Measurements from ENCODE around the gene GNAT1.

DNA sequence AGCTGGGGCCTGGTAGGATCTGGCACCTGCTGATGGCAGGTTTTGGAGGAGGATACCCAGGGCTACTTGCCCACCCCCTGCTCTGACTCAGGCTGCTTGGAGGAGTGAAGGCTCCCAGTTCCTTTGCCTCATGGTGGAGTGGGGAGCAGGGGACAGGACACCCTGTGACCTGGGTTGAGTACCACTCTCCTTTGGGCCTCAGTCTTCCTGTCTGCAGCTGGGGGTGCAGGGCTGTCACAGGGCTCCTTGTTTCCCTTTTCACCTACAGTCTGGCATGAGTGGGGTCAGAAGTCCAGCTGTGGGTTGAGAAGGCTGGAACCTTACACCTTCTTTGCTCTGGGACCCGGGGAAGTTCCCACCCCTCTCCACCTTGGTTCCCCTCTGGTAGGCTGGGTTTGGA lies 21.6 kb upstream of the GNAT1 start:
- TF ChIP-seq, protein P1, sequence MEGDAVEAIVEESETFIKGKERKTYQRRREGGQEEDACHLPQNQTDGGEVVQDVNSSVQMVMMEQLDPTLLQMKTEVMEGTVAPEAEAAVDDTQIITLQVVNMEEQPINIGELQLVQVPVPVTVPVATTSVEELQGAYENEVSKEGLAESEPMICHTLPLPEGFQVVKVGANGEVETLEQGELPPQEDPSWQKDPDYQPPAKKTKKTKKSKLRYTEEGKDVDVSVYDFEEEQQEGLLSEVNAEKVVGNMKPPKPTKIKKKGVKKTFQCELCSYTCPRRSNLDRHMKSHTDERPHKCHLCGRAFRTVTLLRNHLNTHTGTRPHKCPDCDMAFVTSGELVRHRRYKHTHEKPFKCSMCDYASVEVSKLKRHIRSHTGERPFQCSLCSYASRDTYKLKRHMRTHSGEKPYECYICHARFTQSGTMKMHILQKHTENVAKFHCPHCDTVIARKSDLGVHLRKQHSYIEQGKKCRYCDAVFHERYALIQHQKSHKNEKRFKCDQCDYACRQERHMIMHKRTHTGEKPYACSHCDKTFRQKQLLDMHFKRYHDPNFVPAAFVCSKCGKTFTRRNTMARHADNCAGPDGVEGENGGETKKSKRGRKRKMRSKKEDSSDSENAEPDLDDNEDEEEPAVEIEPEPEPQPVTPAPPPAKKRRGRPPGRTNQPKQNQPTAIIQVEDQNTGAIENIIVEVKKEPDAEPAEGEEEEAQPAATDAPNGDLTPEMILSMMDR (IDR thresholded peaks at IDR 0.05) = no peak
- TF ChIP-seq POLR2A (IDR thresholded peaks at IDR 0.05) = no peak
- no peak for TF ChIP-seq POLR2AphosphoS5 (IDR thresholded peaks at IDR 0.05)
